DMS114 treated with DMSO at 0.1 percent for 48 hours (cell line): ENCODE results near the gene MC5R.
"Not testable (repeated sequence)": the region's sequence is repeated elsewhere in the genome, so short reads cannot be mapped to it uniquely, and the experiment has no call there.

Experiments
- DNase-seq: peaks from one replicate; lab custom pipeline; 2025; ENCODE audit not compliant: unreplicated experiment; lab: John Stamatoyannopoulos, UW

MC5R gene

DNA sequence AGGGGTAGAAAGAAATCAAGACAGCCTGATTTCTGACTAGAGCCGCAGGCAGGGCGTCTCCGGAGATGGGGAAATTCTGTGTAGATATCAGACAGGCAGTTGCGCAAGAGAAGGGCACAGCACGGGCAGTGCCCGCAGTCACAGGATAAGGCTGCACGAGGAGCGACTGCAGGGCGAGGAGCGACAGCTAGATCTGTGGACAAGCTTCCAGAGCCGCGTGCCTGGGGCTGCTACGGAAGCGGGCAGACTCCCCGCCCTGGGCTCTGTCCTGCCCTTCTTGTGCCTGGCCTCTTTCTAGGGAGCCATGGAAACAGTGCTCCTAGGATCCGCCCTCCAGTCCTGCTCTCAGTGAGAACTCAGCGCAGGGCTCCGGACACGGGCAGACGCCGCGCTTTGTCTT is 12.6 kb downstream of the MC5R start:
- no peak for DNase-seq

DNA sequence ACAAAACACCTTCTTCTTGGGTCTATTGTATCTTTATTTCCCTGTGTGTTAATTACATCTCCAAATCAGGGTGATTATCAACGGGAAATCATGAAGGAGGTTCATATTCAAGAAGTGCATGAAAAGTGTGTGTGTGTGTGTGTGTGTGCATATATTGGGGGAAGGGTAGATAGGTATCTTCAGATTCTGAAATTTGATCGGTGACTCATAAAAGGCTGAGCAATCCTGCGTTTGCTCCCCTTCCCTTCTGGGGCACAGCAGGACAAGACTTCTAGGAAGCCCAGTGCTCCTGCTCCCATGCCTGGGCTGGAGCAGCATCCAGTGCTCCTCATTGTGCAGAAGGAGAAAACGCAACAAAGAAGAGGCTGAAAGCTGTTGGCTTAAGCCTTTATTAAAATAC is 25.8 kb downstream of the MC5R start:
- DNase-seq: no peak

DNA sequence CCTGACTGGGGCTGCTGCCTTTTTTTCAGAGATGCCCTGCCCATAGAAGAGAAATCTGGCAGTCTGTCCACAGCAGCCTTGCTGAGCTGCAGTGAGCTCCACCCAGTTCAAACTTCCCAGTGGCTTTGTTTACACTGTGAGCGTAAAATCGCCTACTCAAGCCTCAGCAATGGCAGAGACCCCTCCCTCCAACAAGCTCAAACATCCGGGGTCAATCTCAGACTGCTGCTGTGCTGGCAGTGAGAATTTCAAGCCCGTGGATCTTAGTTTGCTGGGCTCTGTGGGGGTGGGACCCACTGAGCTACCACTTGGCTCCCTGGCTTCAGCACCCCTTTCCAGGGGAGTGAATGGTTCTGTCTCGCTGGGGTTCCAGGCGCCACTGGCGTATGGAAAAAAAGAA is 38.9 kb downstream of the MC5R start:
- DNase-seq: not testable (repeated sequence)

DNA sequence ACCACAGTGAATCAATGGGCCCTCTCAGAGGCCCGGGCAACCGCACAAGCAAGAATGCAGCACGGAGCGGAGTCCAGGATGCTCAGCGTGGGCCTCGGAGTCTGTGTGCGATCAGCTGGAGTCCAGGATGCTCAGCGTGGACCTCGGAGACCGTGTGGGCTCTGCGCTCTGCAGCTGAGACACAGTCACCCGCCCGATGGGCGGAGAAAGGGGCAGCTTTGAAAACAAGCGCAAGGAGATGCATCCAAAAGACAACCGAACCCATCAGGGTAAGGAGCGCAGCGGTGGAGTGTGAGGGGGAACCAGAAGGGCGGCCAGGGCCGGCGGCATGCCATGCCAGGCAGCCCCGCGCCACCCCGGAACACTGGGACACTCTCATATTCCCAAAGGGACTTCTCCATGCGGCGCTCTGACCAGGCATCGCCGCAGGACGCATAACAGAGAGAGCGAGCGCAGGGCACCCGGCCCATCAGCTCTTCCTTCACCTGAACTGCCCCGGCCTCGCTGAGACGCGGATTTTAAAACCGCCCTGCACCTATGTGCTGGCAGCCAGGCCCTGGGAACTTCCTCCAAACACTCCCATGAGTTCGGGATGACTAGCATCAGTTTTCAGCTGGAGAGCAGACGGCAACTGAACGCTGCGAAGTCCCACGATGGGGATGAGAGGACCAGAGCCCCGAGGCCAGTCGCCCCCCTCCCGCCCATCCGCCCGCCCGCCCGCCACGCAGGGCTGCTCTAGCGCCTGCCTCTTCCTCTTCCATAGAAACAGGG is 44.7 kb downstream of the MC5R start:
- no peak for DNase-seq

DNA sequence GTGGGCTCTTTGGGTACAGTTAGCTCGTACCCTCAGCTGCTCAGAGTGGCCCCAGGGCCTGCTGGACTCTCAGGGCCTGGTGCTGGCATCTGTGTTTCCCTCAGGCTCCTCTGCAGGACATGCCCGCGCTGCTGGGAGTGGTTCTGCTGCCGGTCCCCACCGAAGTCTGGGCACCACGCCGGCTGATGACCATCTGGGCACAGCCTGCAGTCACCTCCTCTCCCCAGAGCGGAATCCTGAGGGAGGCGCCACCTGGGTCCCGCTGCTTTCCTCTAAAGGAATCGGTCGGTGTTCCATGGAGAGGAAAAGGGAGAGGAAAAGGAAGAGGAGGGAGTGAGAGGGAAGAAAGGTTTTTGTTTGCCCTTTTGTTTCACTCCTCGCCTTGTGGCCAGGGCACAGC is 47.8 kb downstream of the MC5R start:
- no peak for DNase-seq

DNA sequence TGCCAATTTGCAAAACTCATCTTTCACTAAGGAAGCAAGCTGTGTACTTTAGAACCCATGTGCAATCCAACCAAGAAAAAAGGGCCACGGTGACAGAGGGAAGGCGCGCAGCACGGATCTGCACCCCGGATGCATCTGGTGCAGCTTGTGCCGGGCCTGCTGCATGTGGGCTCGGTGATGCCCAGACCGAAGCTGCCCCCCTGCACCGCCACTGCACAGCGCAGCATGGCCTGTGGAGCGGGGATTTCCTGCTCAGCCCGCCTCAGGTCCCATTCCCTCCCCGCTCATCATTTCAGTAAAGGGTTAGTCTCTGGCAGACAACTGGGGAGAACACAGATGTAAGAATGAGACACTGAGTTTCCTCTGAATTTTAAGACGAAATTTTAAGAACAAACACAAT is 48.4 kb downstream of the MC5R start:
- no peak for DNase-seq

DNA sequence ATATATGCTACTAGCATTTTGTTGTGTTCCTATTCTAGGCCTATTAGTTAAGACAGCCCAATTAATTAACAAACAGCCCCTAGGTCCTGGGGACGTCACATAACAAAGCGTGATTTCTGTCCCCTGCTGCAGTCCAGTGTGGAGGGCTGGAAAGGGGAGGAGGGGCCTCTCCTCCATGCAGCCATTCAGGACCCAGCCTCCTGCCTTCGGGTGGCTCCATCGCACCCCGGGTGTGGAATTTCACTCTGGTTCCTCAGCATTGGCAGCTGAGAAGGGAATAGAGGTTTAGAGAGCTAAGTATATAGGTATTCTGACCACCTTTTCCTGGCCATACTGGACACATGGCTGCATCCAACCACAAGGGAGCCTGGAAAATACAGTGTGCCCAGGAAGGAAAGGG is 49.0 kb downstream of the MC5R start:
- no peak for DNase-seq

DNA sequence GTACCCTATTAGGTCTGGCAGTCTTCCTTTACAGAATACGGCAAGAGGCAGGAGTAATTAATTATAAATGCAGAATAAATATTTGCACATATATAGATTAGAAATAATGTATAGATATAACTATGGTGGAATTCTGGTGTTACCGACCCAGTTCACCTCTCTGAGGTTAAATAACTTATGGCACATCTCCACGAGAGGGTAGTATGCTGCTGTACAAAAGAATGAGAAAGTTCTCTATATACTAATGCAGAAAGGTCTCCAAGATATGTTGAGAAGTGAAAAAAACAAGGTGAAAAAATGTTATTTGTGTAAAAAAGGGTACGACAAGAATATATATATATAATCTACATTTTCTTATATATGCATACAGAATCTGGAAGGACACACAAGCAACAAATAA is 50.6 kb downstream of the MC5R start:
- no peak for DNase-seq
